Measurements from ENCODE around the gene TRIML1.

GRCh38 chr4:188161167-188161566 lies 21.9 kb downstream of the TRIML1 start:
- TF ChIP-seq CTCF (IDR thresholded peaks at IDR 0.05) (no peak), POLR2A (IDR thresholded peaks at IDR 0.05) (no peak)

All from ovary (tissue), 3 donors.